ENCODE measurements around the gene TPH2. TPM values are rescaled to one million over a fixed set of nuclear protein-coding genes. Genes with fewer than 3 reads are reported as not detected.

Gene TPH2
- total RNA-seq, 1 donor from 2014 or later, result not detected

GRCh38 chr12:71981149-71981548 is 42.5 kb downstream of the TPH2 start:
- no peaks in the 10 kb centered on the region for H3K36me3 ChIP-seq
- peaks cover 25% of the 10 kb centered on the region for H3K4me1 Mint-ChIP-seq
- H3K27me3 Mint-ChIP-seq (ENCODE audit: insufficient read depth, low read depth), result no peaks in the 10 kb centered on the region
- H3K9me3 Mint-ChIP-seq, result no peaks in the 10 kb centered on the region
- no peak for DNase-seq (ENCODE audit: low spot score)
- peaks cover 11% of the 10 kb centered on the region for H3K4me1 ChIP-seq
- no peak overlapping the region for H3K27ac Mint-ChIP-seq
- H3F3A ChIP-seq (ENCODE audit: low read depth), result no peaks in the 10 kb centered on the region
- H4K20me1 ChIP-seq (ENCODE audit: low read depth), result no peaks in the 10 kb centered on the region
- no peak overlapping the region for H3K4me2 ChIP-seq
- no peaks in the 10 kb centered on the region for H3K36me3 Mint-ChIP-seq
- TF ChIP-seq CTCF (IDR thresholded peaks at IDR 0.05) (no peak), EZH2phosphoT487 (IDR thresholded peaks at IDR 0.05) (no peak), EZH2 (IDR thresholded peaks at IDR 0.05) (no peak)
- no peak overlapping the region for H3K27ac ChIP-seq
- H3K79me2 ChIP-seq (ENCODE audit: low read depth), result no peaks in the 10 kb centered on the region
- no peak overlapping the region for H2AFZ ChIP-seq (replicated peaks)
- no peak overlapping the region for H3K4me3 Mint-ChIP-seq
- H3K9me3 ChIP-seq (ENCODE audit: low read depth), result no peaks in the 10 kb centered on the region
- no peak overlapping the region for H3K4me3 ChIP-seq
- no peak overlapping the region for H3K9ac ChIP-seq
- H3K27me3 ChIP-seq, result no peaks in the 10 kb centered on the region

- Mint-ChIP-seq H3K4me3 (no peak overlapping the region), H3K27ac (no peak overlapping the region), H3K27me3 (ENCODE audit: insufficient read depth, low read depth) (peaks cover 3% of the 10 kb centered on the region), H3K36me3 (no peaks in the 10 kb centered on the region), H3K4me1 (no peaks in the 10 kb centered on the region), H3K9me3 (no peaks in the 10 kb centered on the region)
- Histone ChIP-seq H3K9ac (no peak overlapping the region), H3K4me3 (no peak overlapping the region), H3K4me1 (no peaks in the 10 kb centered on the region), H3K79me2 (ENCODE audit: low read depth) (no peaks in the 10 kb centered on the region), H3K36me3 (no peaks in the 10 kb centered on the region), H2AFZ (replicated peaks) (no peak overlapping the region), H3K27me3 (no peaks in the 10 kb centered on the region), H3K4me2 (no peak overlapping the region), H3K27ac (no peak overlapping the region), H3F3A (ENCODE audit: low read depth) (no peaks in the 10 kb centered on the region), H3K9me3 (ENCODE audit: low read depth) (no peaks in the 10 kb centered on the region), H4K20me1 (ENCODE audit: low read depth) (no peaks in the 10 kb centered on the region)
- DNase-seq (ENCODE audit: low spot score), result no peak
- TF ChIP-seq EZH2phosphoT487 (IDR thresholded peaks at IDR 0.05), result no peak
- TF ChIP-seq CTCF (IDR thresholded peaks at IDR 0.05), result no peak
- TF ChIP-seq EZH2 (IDR thresholded peaks at IDR 0.05), result no peak
Measured at GRCh38 chr12:71994715-71995114, 56.1 kb downstream of the TPH2 start.

GRCh38 chr12:71999795-72000194 is 61.1 kb downstream of the TPH2 start:
- Histone ChIP-seq H4K20me1 (ENCODE audit: low read depth) (no peaks in the 10 kb centered on the region), H3K4me2 (no peak overlapping the region), H3K27ac (no peak overlapping the region), H3F3A (ENCODE audit: low read depth) (no peaks in the 10 kb centered on the region), H3K27me3 (no peaks in the 10 kb centered on the region), H3K9ac (no peak overlapping the region), H3K36me3 (no peaks in the 10 kb centered on the region), H3K9me3 (ENCODE audit: low read depth) (no peaks in the 10 kb centered on the region), H3K4me1 (no peaks in the 10 kb centered on the region), H3K4me3 (no peak overlapping the region), H2AFZ (replicated peaks) (no peak overlapping the region), H3K79me2 (ENCODE audit: low read depth) (no peaks in the 10 kb centered on the region)
- no peaks in the 10 kb centered on the region for H3K9me3 Mint-ChIP-seq
- H3K4me1 Mint-ChIP-seq, result no peaks in the 10 kb centered on the region
- H3K36me3 Mint-ChIP-seq, result no peaks in the 10 kb centered on the region
- TF ChIP-seq EZH2 (IDR thresholded peaks at IDR 0.05), result no peak
- no peak for TF ChIP-seq EZH2phosphoT487 (IDR thresholded peaks at IDR 0.05)
- no peak for TF ChIP-seq CTCF (IDR thresholded peaks at IDR 0.05)
- H3K4me3 Mint-ChIP-seq, result no peak overlapping the region
- no peak for DNase-seq (ENCODE audit: low spot score)
- H3K27me3 Mint-ChIP-seq (ENCODE audit: insufficient read depth, low read depth), result peaks cover 3% of the 10 kb centered on the region
- no peak overlapping the region for H3K27ac Mint-ChIP-seq
